Hepatocyte (in vitro differentiated cells): ENCODE measurements around the gene CMSS1.

Experiments used
- EZH2 ChIP-seq: fragments of 200-600 bp; sonication (generic); IDR thresholded peaks from 2 replicates; pipeline ENCODE4 v1.6.1; 2016; ENCODE audit warnings: antibody characterized with exemption, mild to moderate bottlenecking, borderline replicate concordance
- EZH2phosphoT487 ChIP-seq: fragments of 200-600 bp; sonication (generic); IDR thresholded peaks from one replicate; pipeline ENCODE4 v1.6.1; 2018; ENCODE audit warnings: antibody characterized with exemption, mild to moderate bottlenecking, low read depth, moderate library complexity; ENCODE audit not compliant: unreplicated experiment, severe bottlenecking
- TF ChIP-seq, protein P1 (sequence below): fragments of 200-600 bp; sonication (generic); IDR thresholded peaks from 2 replicates; pipeline ENCODE4 v1.5.1; 2016; ENCODE audit warnings: antibody characterized with exemption, mild to moderate bottlenecking; ENCODE audit not compliant: poor library complexity

DNA sequence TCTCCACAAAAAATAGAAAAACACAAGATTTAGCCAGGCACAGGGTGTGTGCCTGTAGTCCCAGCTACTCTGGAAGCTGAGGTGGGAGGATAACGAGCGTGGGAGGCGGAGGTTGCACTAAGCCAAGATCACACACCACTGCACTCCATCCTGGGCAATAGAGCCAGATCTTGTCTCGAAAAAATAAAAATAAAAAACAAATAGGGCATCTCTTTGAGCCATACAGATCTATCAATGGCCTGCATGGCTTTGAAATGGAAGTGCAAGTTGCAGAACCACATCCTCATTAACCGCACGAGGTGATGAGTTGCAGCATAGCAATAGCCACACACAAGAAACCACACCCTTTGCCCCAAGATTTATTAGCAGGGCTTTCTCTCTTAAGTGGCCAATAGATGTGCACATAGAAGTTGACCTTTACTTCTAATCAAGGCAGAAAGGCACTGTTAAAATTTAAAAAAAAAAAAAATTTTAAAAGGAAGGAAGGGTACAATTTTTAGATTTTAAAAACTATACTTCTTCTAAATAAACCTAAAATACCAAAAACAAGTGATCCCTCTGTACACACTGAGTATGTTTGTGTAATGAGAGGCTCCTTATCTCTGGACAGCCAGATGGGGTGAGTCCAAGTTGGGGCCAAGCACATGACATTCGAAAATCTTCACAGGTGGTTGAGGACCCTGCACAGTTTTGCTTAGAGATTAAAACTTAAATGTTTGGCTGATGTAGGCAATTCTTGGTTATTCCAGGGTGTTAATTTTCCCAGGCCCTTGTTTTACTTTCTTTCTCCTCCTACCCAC, 243.2 kb downstream of the CMSS1 start:
- TF ChIP-seq, protein P1, sequence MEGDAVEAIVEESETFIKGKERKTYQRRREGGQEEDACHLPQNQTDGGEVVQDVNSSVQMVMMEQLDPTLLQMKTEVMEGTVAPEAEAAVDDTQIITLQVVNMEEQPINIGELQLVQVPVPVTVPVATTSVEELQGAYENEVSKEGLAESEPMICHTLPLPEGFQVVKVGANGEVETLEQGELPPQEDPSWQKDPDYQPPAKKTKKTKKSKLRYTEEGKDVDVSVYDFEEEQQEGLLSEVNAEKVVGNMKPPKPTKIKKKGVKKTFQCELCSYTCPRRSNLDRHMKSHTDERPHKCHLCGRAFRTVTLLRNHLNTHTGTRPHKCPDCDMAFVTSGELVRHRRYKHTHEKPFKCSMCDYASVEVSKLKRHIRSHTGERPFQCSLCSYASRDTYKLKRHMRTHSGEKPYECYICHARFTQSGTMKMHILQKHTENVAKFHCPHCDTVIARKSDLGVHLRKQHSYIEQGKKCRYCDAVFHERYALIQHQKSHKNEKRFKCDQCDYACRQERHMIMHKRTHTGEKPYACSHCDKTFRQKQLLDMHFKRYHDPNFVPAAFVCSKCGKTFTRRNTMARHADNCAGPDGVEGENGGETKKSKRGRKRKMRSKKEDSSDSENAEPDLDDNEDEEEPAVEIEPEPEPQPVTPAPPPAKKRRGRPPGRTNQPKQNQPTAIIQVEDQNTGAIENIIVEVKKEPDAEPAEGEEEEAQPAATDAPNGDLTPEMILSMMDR, result no peak
- TF ChIP-seq EZH2 (no peak), EZH2phosphoT487 (no peak)
